CD4-positive, alpha-beta T cell (primary cell): Measurements from ENCODE around the gene PRSS12. TPM values are rescaled to one million over a fixed set of nuclear protein-coding genes. Genes with fewer than 3 reads are reported as not detected.

Source experiments
- ATAC-seq: fragments of 200-7000 bp; cut with Tn5 transposase; one replicate; pipeline ENCODE4 v1.10.0; 2022; ENCODE audit warnings: mild to moderate bottlenecking; ENCODE audit not compliant: poor library complexity
- CTCF ChIA-PET: fragments of 350-600 bp; sonication (Branson Sonifier 250); formaldehyde crosslinking; loops from one replicate; lab custom pipeline; 2021; ENCODE audit warnings: antibody characterized with exemption, inconsistent platforms; lab: Charles Lee
- POLR2A ChIA-PET: fragments of 350-600 bp; sonication (Branson Sonifier 250); formaldehyde crosslinking; loops from one replicate; lab custom pipeline; 2021; ENCODE audit warnings: antibody characterized with exemption, inconsistent platforms; lab: Charles Lee
- DNase-seq, 14 experiments: peaks; one replicate each; pipeline ENCODE4 v3.0.0-alpha.2; 2013 to 2020; ENCODE audit warnings: mixed read lengths in 2 of 14
- H3K27ac ChIP-seq, 2 donors: one replicate each; pipeline versions ENCODE4 v1.5.1 to v1.7.0; 2013; ENCODE audit warnings: low read length in 2 of 2, low read depth in 1 of 2, mild to moderate bottlenecking in 1 of 2
- H3K27me3 ChIP-seq, 2 experiments: 1 replicate in 1 of 2; 2 replicates in 1 of 2; pipeline versions ENCODE4 v1.6.1 to v1.7.0; 2013; ENCODE audit warnings: low read length in 2 of 2, control low read depth in 1 of 2, mild to moderate bottlenecking in 1 of 2, moderate library complexity in 1 of 2; ENCODE audit not compliant: insufficient read depth in 2 of 2, control insufficient read depth in 1 of 2
- H3K36me3 ChIP-seq: one replicate; pipeline ENCODE4 v1.6.1; 2013; ENCODE audit warnings: low read length, control low read depth; ENCODE audit not compliant: insufficient read depth
- H3K4me1 ChIP-seq: one replicate; pipeline ENCODE4 v1.6.1; 2013; ENCODE audit warnings: low read length, control low read depth; ENCODE audit not compliant: insufficient read depth
- H3K4me3 ChIP-seq: one replicate; pipeline ENCODE4 v1.5.1; 2013; ENCODE audit warnings: mild to moderate bottlenecking, low read length, moderate library complexity
- H3K9me3 ChIP-seq, 2 experiments: 1 replicate in 1 of 2; 2 replicates in 1 of 2; pipeline versions ENCODE4 v1.6.1 to v1.7.0; 2013; ENCODE audit warnings: low read length in 2 of 2, mild to moderate bottlenecking in 2 of 2, control low read depth in 1 of 2, moderate library complexity in 1 of 2; ENCODE audit not compliant: control insufficient read depth in 1 of 2, insufficient read depth in 1 of 2
- H3K27ac Mint-ChIP-seq: one replicate; pipeline ENCODE4 v1.8.0; 2020; ENCODE audit warnings: mixed read lengths
- H3K27me3 Mint-ChIP-seq: one replicate; pipeline ENCODE4 v1.8.0; 2021; ENCODE audit warnings: mixed read lengths
- H3K36me3 Mint-ChIP-seq: one replicate; pipeline ENCODE4 v1.8.0; 2021; ENCODE audit warnings: low read depth, mixed read lengths
- H3K4me1 Mint-ChIP-seq: one replicate; pipeline ENCODE4 v1.8.0; 2021; ENCODE audit warnings: low read depth, mixed read lengths
- H3K4me3 Mint-ChIP-seq: one replicate; pipeline ENCODE4 v1.8.0; 2020; ENCODE audit warnings: mild to moderate bottlenecking, mixed read lengths
- H3K9me3 Mint-ChIP-seq: one replicate; pipeline ENCODE4 v1.8.0; 2020; ENCODE audit warnings: mixed read lengths
- intact Hi-C, 2 experiments: fragments of 100-400 bp; cut with DNase I in 1 of 2; cut with micrococcal nuclease in 1 of 2; formaldehyde crosslinking; loops; one replicate each; pipeline versions ENCODE4 v1.15.1 to v1.9.0; 2023 to 2025; cut with DNase I, micrococcal nuclease
- total RNA-seq, 174 experiments: library from RNA in 2 of 174; stranded (reverse) in 2 of 174; gene quantifications; one replicate each; pipeline ENCODE4 v1.2.3 and lab custom pipeline; 2021 to 2026
- TF ChIP-seq, protein P1 (sequence below): fragments of 200-600 bp; IDR thresholded peaks from one replicate; pipeline ENCODE4 v1.8.0; 2022; ENCODE audit warnings: antibody characterized with exemption, mild to moderate bottlenecking

The PRSS12 gene
- total RNA-seq, 2 experiments from 2014 or later, result not detected

GRCh38 chr4:118276580-118276979, 76.2 kb downstream of the PRSS12 start:
- H3K9me3 ChIP-seq, result no peaks in the 10 kb centered on the region
- H3K27me3 ChIP-seq, result no peaks in the 10 kb centered on the region
- peaks cover 16% of the 10 kb centered on the region for H3K36me3 ChIP-seq
- Mint-ChIP-seq H3K4me1 (peaks cover 40% of the 10 kb centered on the region), H3K27me3 (no peaks in the 10 kb centered on the region), H3K36me3 (peaks cover 34% of the 10 kb centered on the region), H3K4me3 (peak overlapping the region; percentile 40), H3K9me3 (no peaks in the 10 kb centered on the region), H3K27ac (peak overlapping the region; percentile 14)
- intact Hi-C loops, result loop anchor here in 1 of 2 experiments (10.0 kb wide), 3 partner anchors 568 to 1178 kb away; a partner anchor contains a TSS
- no peak for DNase-seq
- TF ChIP-seq, protein P1, sequence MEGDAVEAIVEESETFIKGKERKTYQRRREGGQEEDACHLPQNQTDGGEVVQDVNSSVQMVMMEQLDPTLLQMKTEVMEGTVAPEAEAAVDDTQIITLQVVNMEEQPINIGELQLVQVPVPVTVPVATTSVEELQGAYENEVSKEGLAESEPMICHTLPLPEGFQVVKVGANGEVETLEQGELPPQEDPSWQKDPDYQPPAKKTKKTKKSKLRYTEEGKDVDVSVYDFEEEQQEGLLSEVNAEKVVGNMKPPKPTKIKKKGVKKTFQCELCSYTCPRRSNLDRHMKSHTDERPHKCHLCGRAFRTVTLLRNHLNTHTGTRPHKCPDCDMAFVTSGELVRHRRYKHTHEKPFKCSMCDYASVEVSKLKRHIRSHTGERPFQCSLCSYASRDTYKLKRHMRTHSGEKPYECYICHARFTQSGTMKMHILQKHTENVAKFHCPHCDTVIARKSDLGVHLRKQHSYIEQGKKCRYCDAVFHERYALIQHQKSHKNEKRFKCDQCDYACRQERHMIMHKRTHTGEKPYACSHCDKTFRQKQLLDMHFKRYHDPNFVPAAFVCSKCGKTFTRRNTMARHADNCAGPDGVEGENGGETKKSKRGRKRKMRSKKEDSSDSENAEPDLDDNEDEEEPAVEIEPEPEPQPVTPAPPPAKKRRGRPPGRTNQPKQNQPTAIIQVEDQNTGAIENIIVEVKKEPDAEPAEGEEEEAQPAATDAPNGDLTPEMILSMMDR, result no peak
- no peak for ATAC-seq
- H3K27ac ChIP-seq, result peak overlapping the region in 1 of 2 donors; percentile 2
- H3K4me1 ChIP-seq, result peaks cover 18% of the 10 kb centered on the region
- CTCF ChIA-PET, result no interaction called here
- H3K4me3 ChIP-seq, result no peak overlapping the region
- POLR2A ChIA-PET, result no interaction called here

DNA sequence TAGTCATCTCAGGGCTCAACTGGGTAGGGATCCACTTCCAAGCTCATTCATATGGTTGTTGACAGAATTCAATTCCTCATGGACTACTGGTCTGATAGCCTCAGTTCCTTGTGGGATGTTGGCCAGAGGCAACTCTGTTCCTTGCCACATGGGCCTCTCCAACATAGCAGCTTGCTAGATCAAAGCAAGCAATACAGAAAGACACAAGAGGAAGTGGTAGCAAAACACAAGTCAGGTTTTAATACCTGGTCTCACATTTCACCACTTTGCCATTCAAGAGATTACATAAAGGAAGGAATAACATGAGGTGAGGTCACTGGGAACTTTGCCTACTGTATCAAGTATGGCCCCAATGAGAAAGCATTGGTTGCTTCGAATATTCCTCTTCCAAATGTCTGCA, 79.2 kb downstream of the PRSS12 start:
- intact Hi-C loops, result loop anchor here in 1 of 2 experiments (5.0 to 10.0 kb wide), 4 partner anchors 314 to 1181 kb away; a partner anchor contains a TSS
- Mint-ChIP-seq H3K4me1 (peaks cover 12% of the 10 kb centered on the region), H3K27me3 (peaks cover 5% of the 10 kb centered on the region), H3K27ac (no peak overlapping the region), H3K9me3 (no peaks in the 10 kb centered on the region), H3K4me3 (no peak overlapping the region), H3K36me3 (peaks cover 7% of the 10 kb centered on the region)
- Histone ChIP-seq H3K36me3 (no peaks in the 10 kb centered on the region), H3K27me3 (no peaks in the 10 kb centered on the region), H3K4me1 (peaks cover 9% of the 10 kb centered on the region), H3K9me3 (no peaks in the 10 kb centered on the region), H3K27ac (no peak overlapping the region), H3K4me3 (no peak overlapping the region)
- CTCF ChIA-PET, result no interaction called here
- DNase-seq, result no peak
- no peak for ATAC-seq
- TF ChIP-seq, protein P1, result no peak
- POLR2A ChIA-PET, result no interaction called here

DNA sequence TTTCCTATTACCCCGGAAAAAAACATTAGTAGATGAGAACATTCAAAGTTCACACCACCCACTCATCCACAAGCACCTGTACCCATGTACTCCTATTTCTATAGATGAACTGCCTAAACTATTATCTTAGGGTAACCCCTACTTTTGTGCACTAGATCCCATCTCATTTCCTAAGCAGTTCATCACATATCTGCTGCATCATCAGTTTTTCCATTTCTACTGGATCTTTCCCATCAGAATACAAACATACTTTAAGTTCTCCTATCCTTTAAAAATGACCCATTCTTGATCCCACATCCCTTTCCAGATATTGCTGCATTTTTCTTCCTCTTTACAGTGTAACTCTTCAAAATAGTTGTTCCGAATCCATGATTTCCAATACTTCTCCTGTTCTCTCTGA, 81.0 kb downstream of the PRSS12 start:
- intact Hi-C loops, result loop anchor here in 1 of 2 experiments (5.0 to 10.0 kb wide), 4 partner anchors 316 to 1183 kb away; a partner anchor contains a TSS
- POLR2A ChIA-PET, result no interaction called here
- Mint-ChIP-seq H3K4me1 (no peaks in the 10 kb centered on the region), H3K36me3 (no peaks in the 10 kb centered on the region), H3K9me3 (no peaks in the 10 kb centered on the region), H3K27me3 (peaks cover 5% of the 10 kb centered on the region), H3K27ac (no peak overlapping the region), H3K4me3 (no peak overlapping the region)
- Histone ChIP-seq H3K27ac (no peak overlapping the region), H3K9me3 (no peaks in the 10 kb centered on the region), H3K4me3 (no peak overlapping the region), H3K27me3 (no peaks in the 10 kb centered on the region), H3K4me1 (no peaks in the 10 kb centered on the region), H3K36me3 (no peaks in the 10 kb centered on the region)
- DNase-seq, result no peak
- CTCF ChIA-PET, result no interaction called here
- no peak for ATAC-seq
- TF ChIP-seq, protein P1, result no peak
